Mesendoderm (in vitro differentiated cells): ENCODE results near the gene SLC7A9.
"Not testable (repeated sequence)": the region's sequence is repeated elsewhere in the genome, so short reads cannot be mapped to it uniquely, and the experiment has no call there.

Experiments used
- DNase-seq: peaks from one replicate; pipeline ENCODE4 v3.0.0; 2013
- H2AK5ac ChIP-seq: 2 replicates; pipeline ENCODE4 v1.6.1; 2013; ENCODE audit warnings: low read length, inconsistent platforms
- H2BK120ac ChIP-seq: 2 replicates; pipeline ENCODE4 v1.6.1; 2013; ENCODE audit warnings: low read depth, mild to moderate bottlenecking, low read length, moderate library complexity, mixed read lengths
- H2BK15ac ChIP-seq: replicated peaks from 2 replicates; pipeline ENCODE4 v1.6.1; 2013; ENCODE audit warnings: low read depth, mild to moderate bottlenecking, moderate library complexity
- H2BK5ac ChIP-seq: 2 replicates; pipeline ENCODE4 v1.6.1; 2013; ENCODE audit warnings: low read length, inconsistent platforms
- H3K18ac ChIP-seq: 2 replicates; pipeline ENCODE4 v1.6.1; 2013; ENCODE audit warnings: mild to moderate bottlenecking, low read length, mixed read lengths
- H3K23ac ChIP-seq: one replicate; pipeline ENCODE4 v1.6.1; 2013; ENCODE audit warnings: low read length
- H3K27ac ChIP-seq: 2 replicates; pipeline ENCODE4 v1.5.1; 2013; ENCODE audit warnings: low read depth, mild to moderate bottlenecking, inconsistent platforms, low read length, moderate library complexity
- H3K27me3 ChIP-seq: 2 replicates; pipeline ENCODE4 v1.6.1; 2013; ENCODE audit warnings: low read length, control low read depth, mild to moderate bottlenecking, inconsistent platforms; ENCODE audit not compliant: insufficient read depth, poor library complexity
- H3K36me3 ChIP-seq: 2 replicates; pipeline ENCODE4 v1.6.1; 2013; ENCODE audit warnings: low read length, inconsistent platforms; ENCODE audit not compliant: control insufficient read depth, insufficient read depth
- H3K4ac ChIP-seq: one replicate; pipeline ENCODE4 v1.6.1; 2013; ENCODE audit warnings: low read depth, mild to moderate bottlenecking, low read length, moderate library complexity
- H3K4me1 ChIP-seq: 2 replicates; pipeline ENCODE4 v1.6.1; 2013; ENCODE audit warnings: low read depth, low read length, inconsistent platforms; ENCODE audit not compliant: control insufficient read depth
- H3K4me2 ChIP-seq: 2 replicates; pipeline ENCODE4 v1.6.1; 2013; ENCODE audit warnings: low read length
- H3K4me3 ChIP-seq: 2 replicates; pipeline ENCODE4 v1.5.1; 2013; ENCODE audit warnings: mild to moderate bottlenecking, low read length
- H3K56ac ChIP-seq: one replicate; pipeline ENCODE4 v1.6.1; 2013; ENCODE audit warnings: low read length
- H3K79me1 ChIP-seq: 2 replicates; pipeline ENCODE4 v1.6.1; 2013; ENCODE audit warnings: low read length, inconsistent platforms
- H3K79me2 ChIP-seq: 2 replicates; pipeline ENCODE4 v1.6.1; 2013; ENCODE audit warnings: mild to moderate bottlenecking, low read length; ENCODE audit not compliant: control insufficient read depth, insufficient read depth
- H3K9ac ChIP-seq: 2 replicates; pipeline ENCODE4 v1.6.1; 2013; ENCODE audit warnings: low read length, inconsistent platforms
- H4K5ac ChIP-seq: one replicate; pipeline ENCODE4 v1.6.1; 2013; ENCODE audit warnings: low read length
- H4K8ac ChIP-seq: one replicate; pipeline ENCODE4 v1.6.1; 2013; ENCODE audit warnings: low read depth, mild to moderate bottlenecking, control low read depth, low read length, moderate library complexity
- WGBS: extraction: QIAGEN DNeasy Blood & Tissue Kit; methylation state at CpG from one replicate; pipeline ENCODE4 v1.1.7; 2013; ENCODE audit warnings: low lambda C conversion rate, missing lambda C conversion rate; ENCODE audit not compliant: insufficient coverage; ENCODE audit errors: extremely low coverage; 5-methylcytosine and 5-hydroxymethylcytosine counted together

The SLC7A9 gene

DNA sequence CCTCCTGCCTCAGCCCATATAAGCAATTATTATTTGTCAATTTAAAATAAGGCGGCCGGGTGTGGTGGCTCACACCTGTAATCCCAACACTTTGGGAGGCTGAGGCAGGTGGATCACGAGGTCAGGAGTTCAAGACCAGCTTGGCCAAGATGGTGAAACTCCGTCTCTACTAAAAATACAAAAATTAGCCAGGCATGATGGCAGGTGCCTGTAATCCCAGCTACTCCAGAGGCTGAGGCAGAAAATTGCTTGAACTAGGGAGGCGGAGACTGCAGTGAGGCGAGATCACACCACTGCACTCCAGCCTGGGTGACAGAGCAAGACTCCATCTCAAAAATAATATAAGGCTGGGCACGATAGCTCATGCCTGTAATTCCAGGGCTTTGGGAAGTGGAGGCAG is 12.7 kb downstream of the SLC7A9 start:
- not testable (repeated sequence) for H3K4me1 ChIP-seq, H3K36me3 ChIP-seq, DNase-seq, H3K18ac ChIP-seq, H2BK5ac ChIP-seq, H4K5ac ChIP-seq, H3K4ac ChIP-seq, H4K8ac ChIP-seq, H3K27me3 ChIP-seq, H3K23ac ChIP-seq, H2BK15ac ChIP-seq, H2AK5ac ChIP-seq, H3K27ac ChIP-seq, H2BK120ac ChIP-seq, H3K79me2 ChIP-seq, H3K4me2 ChIP-seq, H3K9ac ChIP-seq, H3K56ac ChIP-seq, H3K4me3 ChIP-seq, H3K79me1 ChIP-seq
- WGBS = no CpG with 5 or more reads among the region's 7 CpGs

DNA sequence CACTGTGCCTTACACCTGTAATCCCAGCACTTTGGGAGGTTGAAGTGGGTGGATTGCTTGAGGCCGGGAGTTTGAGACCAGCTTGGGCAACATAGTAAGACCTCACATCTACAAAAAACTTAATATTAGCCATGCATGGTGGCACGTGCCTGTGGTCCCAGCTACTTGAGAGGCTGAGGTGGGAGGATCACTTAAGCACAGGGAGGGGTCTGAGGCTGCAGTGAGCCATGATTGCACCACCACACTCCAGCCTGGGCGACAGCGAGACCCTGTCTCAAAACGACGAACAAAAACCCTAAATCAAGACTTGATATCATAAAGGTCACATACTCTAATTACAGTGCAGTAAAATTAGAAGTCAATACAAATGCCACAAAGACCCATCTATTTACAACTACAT is 17.4 kb downstream of the SLC7A9 start:
- Histone ChIP-seq H3K36me3 (no peaks in the 10 kb centered on the region), H3K56ac (no peak overlapping the region), H3K27me3 (no peaks in the 10 kb centered on the region), H3K27ac (no peak overlapping the region), H3K79me2 (no peaks in the 10 kb centered on the region), H4K8ac (no peak overlapping the region), H3K18ac (no peak overlapping the region), H2BK120ac (no peak overlapping the region), H3K4me2 (no peak overlapping the region), H3K79me1 (no peaks in the 10 kb centered on the region), H2BK5ac (no peak overlapping the region), H3K4ac (no peak overlapping the region), H3K9ac (no peak overlapping the region), H3K23ac (no peak overlapping the region), H3K4me1 (no peaks in the 10 kb centered on the region), H4K5ac (no peak overlapping the region), H2BK15ac (no peak overlapping the region), H3K4me3 (no peak overlapping the region), H2AK5ac (no peak overlapping the region)
- no CpG with 5 or more reads among the region's 6 CpGs for WGBS
- no peak for DNase-seq

DNA sequence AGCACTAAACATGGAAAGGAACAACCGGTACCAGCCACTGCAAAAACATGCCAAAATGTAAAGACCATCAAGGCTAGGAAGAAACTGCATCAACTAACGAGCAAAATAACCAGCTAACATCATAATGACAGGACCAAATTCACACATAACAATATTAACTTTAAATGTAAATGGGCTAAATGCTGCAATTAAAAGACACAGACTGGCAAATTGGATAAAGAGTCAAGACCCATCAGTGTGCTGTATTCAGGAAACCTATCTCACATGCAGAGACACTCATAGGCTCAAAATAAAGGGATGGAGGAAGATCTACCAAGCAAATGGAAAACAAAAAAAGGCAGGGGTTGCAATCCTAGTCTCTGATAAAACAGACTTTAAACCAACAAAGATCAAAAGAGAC is 21.5 kb downstream of the SLC7A9 start:
- not testable (repeated sequence) for H2BK120ac ChIP-seq, H2BK15ac ChIP-seq, H3K27me3 ChIP-seq, H3K23ac ChIP-seq, H3K4ac ChIP-seq, H3K9ac ChIP-seq, H3K79me1 ChIP-seq, H3K36me3 ChIP-seq, H3K18ac ChIP-seq, H4K8ac ChIP-seq, H3K79me2 ChIP-seq, H3K27ac ChIP-seq, H2AK5ac ChIP-seq, DNase-seq, H4K5ac ChIP-seq, H2BK5ac ChIP-seq, H3K4me2 ChIP-seq, H3K4me3 ChIP-seq, H3K56ac ChIP-seq, H3K4me1 ChIP-seq
- WGBS = no CpG with 5 or more reads among the region's 2 CpGs

DNA sequence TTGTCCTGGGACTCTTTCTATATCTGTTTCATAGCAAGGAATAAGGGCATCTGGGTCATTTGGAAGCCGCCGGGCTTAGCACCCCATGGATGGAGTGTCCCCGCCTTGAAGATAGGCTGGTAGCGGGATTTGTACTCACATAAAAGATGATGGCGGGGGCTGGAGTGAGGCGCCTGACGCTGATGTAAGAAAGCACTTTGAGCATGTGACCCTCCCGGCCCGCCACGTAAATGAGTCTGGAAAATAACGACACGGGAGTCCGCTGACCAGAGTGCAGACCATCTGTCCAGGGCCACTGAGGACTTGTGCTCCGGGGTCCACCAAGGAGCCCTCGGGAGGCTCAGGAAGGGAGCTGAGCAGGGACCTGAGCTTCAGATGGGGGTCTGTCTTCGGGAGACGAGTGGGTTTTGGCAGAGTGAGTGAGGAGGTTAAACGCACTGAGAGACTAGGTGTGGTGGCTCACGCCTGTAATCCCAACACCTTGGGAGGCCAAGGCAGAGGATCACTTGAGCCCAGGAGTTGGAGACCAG is 25.8 kb downstream of the SLC7A9 start:
- H2BK15ac ChIP-seq = no peak overlapping the region
- H3K9ac ChIP-seq = no peak overlapping the region
- H2BK120ac ChIP-seq = no peak overlapping the region
- no peak overlapping the region for H3K4me2 ChIP-seq
- H3K23ac ChIP-seq = no peak overlapping the region
- no peak overlapping the region for H2AK5ac ChIP-seq
- H3K4me1 ChIP-seq = no peaks in the 10 kb centered on the region
- no peak overlapping the region for H3K18ac ChIP-seq
- H4K8ac ChIP-seq = no peak overlapping the region
- H3K79me1 ChIP-seq = no peaks in the 10 kb centered on the region
- no peak overlapping the region for H3K4me3 ChIP-seq
- H2BK5ac ChIP-seq = no peak overlapping the region
- WGBS = no CpG with 5 or more reads among the region's 19 CpGs
- no peak overlapping the region for H4K5ac ChIP-seq
- H3K36me3 ChIP-seq = no peaks in the 10 kb centered on the region
- H3K4ac ChIP-seq = no peak overlapping the region
- no peak for DNase-seq
- H3K27ac ChIP-seq = no peak overlapping the region
- no peaks in the 10 kb centered on the region for H3K27me3 ChIP-seq
- no peak overlapping the region for H3K56ac ChIP-seq
- H3K79me2 ChIP-seq = no peaks in the 10 kb centered on the region

DNA sequence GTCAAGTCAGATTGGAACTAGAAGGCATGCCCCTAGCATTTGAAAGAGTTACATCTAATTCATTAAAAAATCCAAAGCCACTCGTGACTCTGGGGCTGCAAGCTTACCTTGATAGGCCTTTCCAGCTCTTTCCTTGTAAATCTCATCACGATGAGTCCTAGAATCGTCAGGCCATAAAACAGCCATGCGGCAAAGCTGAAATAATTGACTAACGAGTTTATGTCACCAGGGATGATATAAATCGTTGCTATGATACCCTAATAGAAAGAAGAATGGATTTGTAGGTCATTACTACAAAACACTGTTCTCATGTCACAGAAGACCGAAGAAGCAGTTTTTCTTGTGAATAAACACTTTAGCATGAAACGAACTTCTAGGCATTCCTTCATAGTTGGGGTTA is 27.5 kb downstream of the SLC7A9 start:
- H3K4me2 ChIP-seq = no peak overlapping the region
- no peak overlapping the region for H3K9ac ChIP-seq
- no peak overlapping the region for H2BK120ac ChIP-seq
- H3K56ac ChIP-seq = no peak overlapping the region
- no peaks in the 10 kb centered on the region for H3K27me3 ChIP-seq
- no peaks in the 10 kb centered on the region for H3K79me1 ChIP-seq
- H3K79me2 ChIP-seq = no peaks in the 10 kb centered on the region
- H3K18ac ChIP-seq = no peak overlapping the region
- H3K4ac ChIP-seq = no peak overlapping the region
- no peak overlapping the region for H2BK5ac ChIP-seq
- H4K5ac ChIP-seq = no peak overlapping the region
- H2AK5ac ChIP-seq = no peak overlapping the region
- no peak overlapping the region for H3K27ac ChIP-seq
- WGBS = no CpG with 5 or more reads among the region's 8 CpGs
- no peak overlapping the region for H3K4me3 ChIP-seq
- H2BK15ac ChIP-seq = no peak overlapping the region
- no peak overlapping the region for H4K8ac ChIP-seq
- no peaks in the 10 kb centered on the region for H3K4me1 ChIP-seq
- H3K23ac ChIP-seq = no peak overlapping the region
- no peak for DNase-seq
- H3K36me3 ChIP-seq = no peaks in the 10 kb centered on the region

DNA sequence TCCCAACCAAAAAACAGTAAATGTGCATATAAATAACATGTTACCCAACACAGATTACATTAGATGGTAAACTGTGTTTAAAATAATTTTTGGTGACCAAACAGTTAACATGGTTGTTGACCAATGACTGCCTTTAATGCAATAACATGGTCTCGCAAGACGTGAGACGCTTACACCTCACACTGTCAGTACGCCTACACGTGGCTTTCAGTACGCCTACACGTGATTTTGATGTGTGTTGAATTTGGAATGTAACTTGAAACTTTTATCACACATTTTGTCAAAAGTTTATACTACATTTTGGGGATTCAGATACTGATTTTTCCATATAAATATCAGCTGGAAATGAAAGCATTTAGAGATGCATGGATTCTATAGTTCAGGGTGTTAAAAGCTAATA is 32.0 kb downstream of the SLC7A9 start:
- Histone ChIP-seq H3K9ac (no peak overlapping the region), H3K56ac (no peak overlapping the region), H3K4me1 (no peaks in the 10 kb centered on the region), H3K79me2 (no peaks in the 10 kb centered on the region), H3K4me3 (no peak overlapping the region), H3K18ac (no peak overlapping the region), H3K27ac (no peak overlapping the region), H2BK120ac (no peak overlapping the region), H3K4ac (no peak overlapping the region), H2BK15ac (no peak overlapping the region), H3K4me2 (no peak overlapping the region), H4K8ac (no peak overlapping the region), H3K79me1 (no peaks in the 10 kb centered on the region), H2BK5ac (no peak overlapping the region), H4K5ac (no peak overlapping the region), H3K36me3 (no peaks in the 10 kb centered on the region), H3K27me3 (no peaks in the 10 kb centered on the region), H2AK5ac (no peak overlapping the region), H3K23ac (no peak overlapping the region)
- DNase-seq = no peak
- no CpG with 5 or more reads among the region's 7 CpGs for WGBS
